K562 (cell line): ENCODE measurements around the gene TMEM225B. TPM values are rescaled to one million over a fixed set of nuclear protein-coding genes. Genes with fewer than 3 reads are reported as not detected.
A peak's percentile ranks its signal among the peaks of the same experiment; 100 is the strongest.

ENCODE experiments used
- BRF1 ChIP-seq: IDR thresholded peaks from 3 replicates; pipeline ENCODE4 v1.6.1; 2011; ENCODE audit warnings: borderline replicate concordance, mild to moderate bottlenecking; ENCODE audit not compliant: insufficient read length; ENCODE audit errors: extremely low read depth
- FOXJ2 ChIP-seq: fragments of 200-800 bp; sonication (Bioruptor generic); IDR thresholded peaks from 2 replicates; pipeline ENCODE4 v1.6.1; 2016; ENCODE audit warnings: missing genetic modification characterization, missing compliant biosample characterization
- GATAD2B ChIP-seq: fragments of 450-650 bp; IDR thresholded peaks from 2 replicates; pipeline ENCODE4 v1.6.1; 2017; ENCODE audit warnings: mild to moderate bottlenecking, borderline replicate concordance
- IRF1 ChIP-seq: sonication (generic); formaldehyde crosslinking; IDR thresholded peaks from 2 replicates; pipeline ENCODE4 v1.8.0; 2022; ENCODE audit warnings: missing genetic modification reagents, mild to moderate bottlenecking, borderline replicate concordance
- IRF2 ChIP-seq: sonication (generic); formaldehyde crosslinking; IDR thresholded peaks from 2 replicates; pipeline ENCODE4 v1.8.1; 2022; ENCODE audit warnings: mild to moderate bottlenecking, missing genetic modification reagents
- LCOR ChIP-seq: sonication (generic); formaldehyde crosslinking; IDR thresholded peaks from 2 replicates; pipeline ENCODE4 v1.8.0; 2022; ENCODE audit warnings: mild to moderate bottlenecking, missing genetic modification reagents
- MBD2 ChIP-seq: sonication (generic); IDR thresholded peaks from 2 replicates; pipeline ENCODE4 v1.6.1; 2016; ENCODE audit warnings: low read depth, borderline replicate concordance
- PHF20 ChIP-seq: fragments of 450-650 bp; IDR thresholded peaks from 2 replicates; pipeline ENCODE4 v1.6.1; 2018; ENCODE audit not compliant: partially characterized antibody
- RNF2 ChIP-seq: sonication (generic); IDR thresholded peaks from 2 replicates; pipeline ENCODE4 v1.6.1; 2016
- ZNF124 ChIP-seq: sonication (generic); formaldehyde crosslinking; IDR thresholded peaks from 2 replicates; pipeline ENCODE4 v1.8.1; 2022; ENCODE audit warnings: missing genetic modification reagents
- polyA plus RNA-seq, 8 experiments: library from polyadenylated mRNA; depleted of rRNA in 4 of 8; stranded (reverse) in 5 of 8; unstranded in 3 of 8; fragments of >200 nt; fragmentation: Nextera tagmentation in 2 of 8; fragmentation: Illumina TruSeq in 1 of 8; extraction: Ambion mirVana in 2 of 8; extraction: Trizol in 1 of 8; gene quantifications; 2 replicates each; pipeline versions ENCODE4 v1.2.1 to v1.2.3, GENCODE V29; 2011 to 2014; ENCODE audit warnings: inconsistent platforms in 1 of 8, missing spikeins in 1 of 8
- total RNA-seq, 7 experiments: library from RNA; depleted of rRNA in 6 of 7; stranded (reverse); fragments of >200 nt in 6 of 7; fragmentation: Illumina TruSeq in 2 of 7; extraction: Trizol in 2 of 7; gene quantifications; 2 replicates each; pipeline versions ENCODE4 v1.2.1 to v1.2.3, GENCODE V29; 2011 to 2021; ENCODE audit warnings: low replicate concordance in 1 of 7
- TF ChIP-seq, protein P1 (sequence below): sonication (generic); formaldehyde crosslinking; IDR thresholded peaks from 2 replicates; pipeline ENCODE4 v1.8.0; 2022; ENCODE audit warnings: mild to moderate bottlenecking, missing genetic modification reagents
- TF ChIP-seq, protein P2 (sequence below): IDR thresholded peaks from 2 replicates; pipeline ENCODE4 v1.6.1; 2011; ENCODE audit not compliant: insufficient read length; ENCODE audit errors: extremely low read depth
- TF ChIP-seq, protein P3 (sequence below): IDR thresholded peaks from 3 replicates; pipeline ENCODE4 v1.6.1; 2011; ENCODE audit warnings: borderline replicate concordance, mild to moderate bottlenecking; ENCODE audit not compliant: insufficient read length, insufficient read depth

TMEM225B gene
- total and polyA plus RNA-seq, 9 of the 15 experiments (the other 6 are each of a cell fraction or from before 2014, with no cell fraction given), result 0.08 to 0.73 (median 0.56) TPM

GRCh38 chr7:99617192-99617781 is 19.2 kb downstream of the TMEM225B start (continued):
- TF ChIP-seq, protein P1, sequence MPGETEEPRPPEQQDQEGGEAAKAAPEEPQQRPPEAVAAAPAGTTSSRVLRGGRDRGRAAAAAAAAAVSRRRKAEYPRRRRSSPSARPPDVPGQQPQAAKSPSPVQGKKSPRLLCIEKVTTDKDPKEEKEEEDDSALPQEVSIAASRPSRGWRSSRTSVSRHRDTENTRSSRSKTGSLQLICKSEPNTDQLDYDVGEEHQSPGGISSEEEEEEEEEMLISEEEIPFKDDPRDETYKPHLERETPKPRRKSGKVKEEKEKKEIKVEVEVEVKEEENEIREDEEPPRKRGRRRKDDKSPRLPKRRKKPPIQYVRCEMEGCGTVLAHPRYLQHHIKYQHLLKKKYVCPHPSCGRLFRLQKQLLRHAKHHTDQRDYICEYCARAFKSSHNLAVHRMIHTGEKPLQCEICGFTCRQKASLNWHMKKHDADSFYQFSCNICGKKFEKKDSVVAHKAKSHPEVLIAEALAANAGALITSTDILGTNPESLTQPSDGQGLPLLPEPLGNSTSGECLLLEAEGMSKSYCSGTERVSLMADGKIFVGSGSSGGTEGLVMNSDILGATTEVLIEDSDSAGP (CRISPR knock-in tag), result 0 out of 2 replicates have a peak, but pooled peaks have one; percentile 44
- TF ChIP-seq, protein P2, sequence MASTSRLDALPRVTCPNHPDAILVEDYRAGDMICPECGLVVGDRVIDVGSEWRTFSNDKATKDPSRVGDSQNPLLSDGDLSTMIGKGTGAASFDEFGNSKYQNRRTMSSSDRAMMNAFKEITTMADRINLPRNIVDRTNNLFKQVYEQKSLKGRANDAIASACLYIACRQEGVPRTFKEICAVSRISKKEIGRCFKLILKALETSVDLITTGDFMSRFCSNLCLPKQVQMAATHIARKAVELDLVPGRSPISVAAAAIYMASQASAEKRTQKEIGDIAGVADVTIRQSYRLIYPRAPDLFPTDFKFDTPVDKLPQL, result no peak
- TF ChIP-seq RNF2 (no peak), IRF2 (CRISPR knock-in tag) (peak; percentile 88; the same call in 1 of the 2 replicates), MBD2 (no peak), FOXJ2 (tag) (no peak), ZNF124 (CRISPR knock-in tag) (no peak), GATAD2B (no peak), BRF1 (no peak), LCOR (CRISPR knock-in tag) (peak; percentile 4; the same call in 1 of the 2 replicates), IRF1 (CRISPR knock-in tag) (0 out of 2 replicates have a peak, but pooled peaks have one; percentile 44), PHF20 (peak; percentile 45)
- TF ChIP-seq, protein P3, sequence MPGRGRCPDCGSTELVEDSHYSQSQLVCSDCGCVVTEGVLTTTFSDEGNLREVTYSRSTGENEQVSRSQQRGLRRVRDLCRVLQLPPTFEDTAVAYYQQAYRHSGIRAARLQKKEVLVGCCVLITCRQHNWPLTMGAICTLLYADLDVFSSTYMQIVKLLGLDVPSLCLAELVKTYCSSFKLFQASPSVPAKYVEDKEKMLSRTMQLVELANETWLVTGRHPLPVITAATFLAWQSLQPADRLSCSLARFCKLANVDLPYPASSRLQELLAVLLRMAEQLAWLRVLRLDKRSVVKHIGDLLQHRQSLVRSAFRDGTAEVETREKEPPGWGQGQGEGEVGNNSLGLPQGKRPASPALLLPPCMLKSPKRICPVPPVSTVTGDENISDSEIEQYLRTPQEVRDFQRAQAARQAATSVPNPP, result no peak
